Measurements from ENCODE around the gene HSD17B12.

- TF ChIP-seq ZZZ3 (CRISPR knock-in tag; IDR thresholded peaks at IDR 0.05; ENCODE audit: borderline replicate concordance), result no peak
- no peak for TF ChIP-seq REST (IDR thresholded peaks at IDR 0.05; ENCODE audit: borderline replicate concordance in 1 of 2, low read depth in 1 of 2, low read length in 2 of 2)
- TF ChIP-seq ZNF580 (CRISPR knock-in tag; IDR thresholded peaks at IDR 0.05; ENCODE audit: borderline replicate concordance, low read depth), result no peak
- TF ChIP-seq ZNF788 (CRISPR knock-in tag; IDR thresholded peaks at IDR 0.05; ENCODE audit: borderline replicate concordance), result no peak
- no peak for TF ChIP-seq MEF2D (CRISPR knock-in tag; IDR thresholded peaks at IDR 0.05)
- TF ChIP-seq ZNF7 (CRISPR knock-in tag; IDR thresholded peaks at IDR 0.05), result no peak
- no peak for TF ChIP-seq ZNF256 (CRISPR knock-in tag; conservative IDR thresholded peaks at IDR 0.05)
- no peak for TF ChIP-seq HMGXB4 (CRISPR knock-in tag; IDR thresholded peaks at IDR 0.05; ENCODE audit: borderline replicate concordance in 1 of 2, low read depth in 1 of 2)
- no peak for TF ChIP-seq NR2C2 (CRISPR knock-in tag; IDR thresholded peaks at IDR 0.05; ENCODE audit: borderline replicate concordance)
- no peak for TF ChIP-seq CTCF (CRISPR knock-in tag; IDR thresholded peaks at IDR 0.05)
- no peak for TF ChIP-seq ZNF484 (CRISPR knock-in tag; IDR thresholded peaks at IDR 0.05; ENCODE audit: borderline replicate concordance, low read depth)
Observed at GRCh38 chr11:43830928-43831440, 150.4 kb downstream of the HSD17B12 start.
